ENCODE results near the gene INO80B.
A peak's percentile ranks its signal among the peaks of the same experiment; 100 is the strongest.

Gene INO80B

GRCh38 chr2:74502147-74502719 is 47.3 kb downstream of the INO80B start:
- DNase-seq (ENCODE audit: low read depth) = no peak
- H3K4me3 ChIP-seq (ENCODE audit: low read depth, low read length) = peak overlapping the region; percentile 74
- TF ChIP-seq CTCF (conservative IDR thresholded peaks at IDR 0.05; ENCODE audit: low read depth, low read length) = no peak

GRCh38 chr2:74502720-74503505 is 48.0 kb downstream of the INO80B start:
- H3K4me3 ChIP-seq (ENCODE audit: low read depth, low read length) = peak overlapping the region; percentile 74
- peak; percentile 43 for TF ChIP-seq CTCF (conservative IDR thresholded peaks at IDR 0.05; ENCODE audit: low read depth, low read length)
- DNase-seq (ENCODE audit: low read depth) = peak; percentile 87

GRCh38 chr2:74503506-74504475 is 48.9 kb downstream of the INO80B start:
- peak overlapping the region; percentile 74 for H3K4me3 ChIP-seq (ENCODE audit: low read depth, low read length)
- TF ChIP-seq CTCF (conservative IDR thresholded peaks at IDR 0.05; ENCODE audit: low read depth, low read length) = no peak
- no peak for DNase-seq (ENCODE audit: low read depth)

- DNase-seq (ENCODE audit: low read depth) = no peak
- no peak for TF ChIP-seq CTCF (conservative IDR thresholded peaks at IDR 0.05; ENCODE audit: low read depth, low read length)
- no peak overlapping the region for H3K4me3 ChIP-seq (ENCODE audit: low read depth, low read length)
Measured at GRCh38 chr2:74504591-74504990, 49.7 kb downstream of the INO80B start.

GRCh38 chr2:74505448-74506246 is 50.8 kb downstream of the INO80B start:
- H3K4me3 ChIP-seq (ENCODE audit: low read depth, low read length) = peak overlapping the region; percentile 4
- DNase-seq (ENCODE audit: low read depth) = no peak
- TF ChIP-seq CTCF (conservative IDR thresholded peaks at IDR 0.05; ENCODE audit: low read depth, low read length) = no peak

All from choroid plexus epithelial cell (primary cell).